Fibroblast of skin of left biceps (primary cell): ENCODE measurements around the gene F5.

Experiments used
- DNase-seq, 2 experiments: peaks; one replicate each; pipeline ENCODE4 v3.0.0-alpha.2; 2013; ENCODE audit warnings: low read depth in 2 of 2

F5 gene

GRCh38 chr1:169483500-169483966 is 102.7 kb downstream of the F5 start:
- DNase-seq = no peak

DNA sequence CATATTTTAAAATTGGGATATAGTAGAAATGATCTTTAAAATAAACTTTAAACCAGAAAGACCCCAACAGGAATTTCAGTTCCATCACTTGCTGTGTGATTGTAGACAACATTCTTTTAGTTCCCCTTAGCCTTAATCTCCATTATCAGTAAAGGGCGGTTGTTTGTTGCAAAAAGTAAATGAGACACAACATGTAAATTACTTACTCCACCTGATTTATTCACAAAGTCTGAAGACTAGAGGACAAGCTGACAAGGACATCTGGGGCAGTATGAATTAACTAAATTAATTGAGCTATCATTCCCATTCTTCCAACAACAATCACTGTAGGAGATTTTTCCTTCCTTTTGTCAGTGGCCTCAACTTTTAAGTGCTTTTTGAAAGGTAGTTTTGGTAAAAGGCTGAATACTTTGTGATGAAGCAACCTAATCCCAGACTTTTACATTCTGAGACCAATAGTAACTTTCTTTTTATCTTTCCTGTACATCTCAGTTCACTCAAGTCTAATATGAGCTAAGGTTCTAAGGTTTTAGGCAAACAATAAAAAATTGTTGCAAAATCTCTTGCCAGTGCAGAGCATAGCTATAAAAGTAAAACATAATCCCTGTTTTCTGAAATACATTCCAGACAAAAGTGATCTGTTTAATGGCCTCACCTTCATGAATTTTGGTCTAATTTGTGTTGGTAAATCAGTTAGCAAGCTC is 106.8 kb downstream of the F5 start:
- no peak for DNase-seq

DNA sequence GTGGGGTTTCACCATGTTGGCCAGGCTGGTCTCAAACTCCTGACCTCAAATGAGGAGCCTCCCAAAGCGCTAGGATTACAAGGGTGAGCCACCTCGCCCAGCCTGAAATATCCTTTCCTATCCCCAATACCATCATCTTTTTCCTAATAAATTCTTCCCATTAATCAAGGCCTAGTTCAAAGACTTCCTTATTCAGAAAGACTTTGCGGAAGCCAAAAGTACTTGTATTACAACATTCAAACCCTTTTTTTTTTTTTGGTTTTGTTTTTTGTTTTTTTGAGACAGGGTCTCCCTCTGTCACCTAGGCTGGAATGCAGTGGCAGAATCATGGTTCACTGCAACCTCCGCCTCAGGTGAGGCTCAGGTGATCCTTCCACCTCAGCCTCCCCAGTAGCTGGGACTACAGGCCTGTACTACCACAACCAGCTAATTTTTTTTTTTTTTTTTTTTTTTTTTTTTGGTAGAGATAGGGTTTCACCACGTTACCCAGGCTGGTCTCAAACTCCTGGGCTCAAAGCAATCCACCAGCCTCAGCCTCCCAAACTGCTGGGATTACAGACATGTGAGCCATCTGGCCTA is 108.1 kb downstream of the F5 start:
- DNase-seq = no peak

- DNase-seq = no peak
These were observed 110.4 kb downstream of the F5 start for GRCh38 chr1:169475806-169476387.

GRCh38 chr1:169474302-169474995 is 111.8 kb downstream of the F5 start:
- no peak for DNase-seq

DNA sequence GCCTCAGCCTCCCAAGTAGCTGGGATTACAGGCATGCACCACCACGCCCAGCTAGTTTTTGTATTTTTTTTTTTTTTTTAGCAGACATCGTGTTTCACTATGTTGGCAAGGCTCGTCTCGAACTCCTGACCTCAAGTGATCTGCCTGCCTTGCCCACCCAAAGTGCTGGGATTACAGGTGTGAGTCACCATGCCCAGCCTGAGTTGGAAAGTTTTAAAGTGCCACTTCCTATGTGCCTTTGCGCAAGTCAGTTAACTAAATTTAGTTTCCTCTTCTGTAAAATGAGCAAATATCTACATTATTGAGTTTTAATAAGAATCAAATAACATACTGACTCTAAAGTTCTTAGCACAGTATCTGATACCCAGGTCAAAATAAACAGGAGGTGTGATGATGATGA is 112.9 kb downstream of the F5 start:
- DNase-seq = no peak

DNA sequence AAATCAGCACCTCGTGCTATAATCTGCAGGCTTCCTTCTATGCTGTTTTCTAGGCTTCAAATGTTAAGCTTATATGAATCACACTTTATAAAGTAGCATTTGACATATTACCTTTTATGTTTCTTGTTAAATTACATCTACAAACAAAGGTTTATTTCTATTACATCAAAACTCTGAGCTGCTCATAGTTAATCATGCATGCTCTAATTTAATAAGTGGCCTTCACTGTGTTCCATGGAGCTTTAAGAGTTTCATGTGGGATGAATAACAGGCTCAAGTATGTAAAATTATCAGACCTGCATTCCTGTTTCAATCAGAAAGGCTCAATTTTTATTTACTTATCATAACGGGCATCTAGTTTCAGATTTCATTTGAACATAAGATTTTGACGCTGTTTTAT is 113.5 kb downstream of the F5 start:
- DNase-seq = no peak

DNA sequence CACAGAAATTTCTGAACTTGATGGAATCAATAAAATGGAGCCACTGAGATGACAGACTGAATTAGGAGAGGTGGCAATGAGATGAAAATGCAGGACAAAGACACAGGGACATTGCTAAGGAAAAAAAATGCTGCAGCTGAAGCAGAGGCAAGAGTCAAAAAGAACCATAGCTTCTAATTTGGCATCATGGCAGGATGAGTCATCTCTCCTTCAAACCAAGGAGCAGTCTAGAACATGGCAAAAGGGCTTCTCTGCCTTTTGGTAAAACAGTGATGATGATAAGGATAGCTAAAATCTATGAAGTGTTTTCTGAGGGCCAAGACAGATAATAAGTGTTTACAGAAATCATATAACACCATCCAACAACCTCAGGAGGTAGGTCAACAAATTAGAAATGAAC is 117.3 kb downstream of the F5 start:
- DNase-seq = no peak

DNA sequence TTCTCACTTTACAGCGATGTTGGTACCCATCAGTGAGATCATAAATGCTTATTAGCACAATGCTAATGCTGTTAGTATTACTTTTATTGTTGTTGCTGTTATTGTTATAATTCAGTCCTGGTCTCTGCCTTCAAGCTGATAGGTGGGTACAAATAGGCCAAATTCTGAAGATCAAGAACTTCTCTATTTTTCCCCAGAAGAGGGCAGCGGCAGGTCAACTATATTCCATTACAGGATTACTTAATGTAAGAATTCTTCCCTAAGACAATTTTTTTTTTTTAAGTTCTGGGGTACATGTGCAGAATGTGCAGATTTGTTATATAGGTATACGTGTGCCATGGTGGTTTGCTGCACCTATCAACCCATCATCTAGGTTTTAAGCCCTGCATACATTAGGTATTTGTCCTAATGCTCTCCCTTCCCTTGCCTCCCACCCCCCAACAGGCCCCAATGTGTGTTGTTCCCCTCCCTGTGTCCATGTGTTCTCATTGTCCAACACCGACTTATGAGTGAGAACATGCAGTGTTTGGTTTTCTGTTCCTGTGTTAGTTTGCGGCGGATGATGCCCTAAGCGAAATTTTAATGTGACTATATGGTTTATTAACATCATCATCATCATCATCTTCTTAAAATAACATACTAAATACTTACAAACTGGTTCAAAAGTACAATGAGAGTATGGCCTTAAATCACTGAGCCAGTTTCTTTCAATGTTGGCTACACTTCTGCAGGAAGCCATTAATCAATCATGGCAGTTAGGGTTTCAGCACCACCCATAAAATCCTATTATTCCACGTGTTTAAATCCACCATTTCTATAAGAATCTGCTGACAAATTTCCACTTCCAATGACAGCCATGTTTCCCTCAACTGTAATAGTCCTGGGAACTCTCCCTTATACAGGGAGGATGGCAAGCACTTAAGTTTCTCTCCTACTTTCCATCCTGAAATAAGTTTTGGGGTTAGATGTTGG is 119.7 kb downstream of the F5 start:
- no peak for DNase-seq

DNA sequence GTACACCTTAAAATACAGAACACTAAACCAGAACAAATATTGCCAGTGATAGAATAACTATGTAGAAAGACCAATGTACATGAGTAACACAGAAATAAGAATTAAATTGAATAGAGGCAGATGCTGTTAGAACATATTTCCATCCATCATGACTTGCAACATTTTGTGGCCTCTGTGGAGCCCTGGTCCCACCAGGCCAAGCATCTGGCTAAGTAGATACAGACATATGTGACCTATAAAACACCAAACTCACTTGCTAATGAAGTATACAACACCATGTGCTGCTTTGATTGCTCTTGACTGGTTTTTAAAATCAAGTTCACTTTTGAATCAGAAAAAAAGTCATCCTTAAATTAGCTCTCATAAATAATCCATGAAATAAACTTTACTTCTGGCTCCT is 121.0 kb downstream of the F5 start:
- no peak for DNase-seq
